CD14-positive monocyte (primary cell): ENCODE data around the gene CD81. TPM values are rescaled to one million over a fixed set of nuclear protein-coding genes. Genes with fewer than 3 reads are reported as not detected.

Source experiments
- DNase-seq, 3 donors: peaks; one replicate each; pipeline ENCODE4 v3.0.0-alpha.2; 2011 to 2022
- H2AFZ ChIP-seq: 2 replicates; pipeline ENCODE4 v1.6.0; 2012; ENCODE audit warnings: mild to moderate bottlenecking, low read depth, low read length, inconsistent platforms; ENCODE audit not compliant: insufficient read depth, poor library complexity, severe bottlenecking
- H3K27ac ChIP-seq, 2 donors: 1 replicate in 1 of 2; 2 replicates in 1 of 2; pipeline ENCODE4 v1.5.1; 2012 to 2013; ENCODE audit warnings: low read length in 2 of 2, control low read depth in 1 of 2, inconsistent platforms in 1 of 2, low read depth in 1 of 2, mild to moderate bottlenecking in 1 of 2
- H3K27me3 ChIP-seq, 2 donors: one replicate each; pipeline versions ENCODE4 v1.6.0 to v1.6.1; 2011 to 2013; ENCODE audit warnings: low read length in 2 of 2; ENCODE audit not compliant: control insufficient read depth in 2 of 2, insufficient read depth in 2 of 2
- H3K36me3 ChIP-seq, 2 donors: replicated peaks in 1 of 2; 1 replicate in 1 of 2; 2 replicates in 1 of 2; pipeline versions ENCODE4 v1.5.1 to v1.6.1; 2012 to 2013; ENCODE audit warnings: low read length in 2 of 2, control low read depth in 1 of 2, inconsistent platforms in 1 of 2, mild to moderate bottlenecking in 1 of 2; ENCODE audit not compliant: insufficient read depth in 2 of 2, control insufficient read depth in 1 of 2
- H3K4me1 ChIP-seq, 2 donors: 1 replicate in 1 of 2; 2 replicates in 1 of 2; pipeline versions ENCODE4 v1.5.1 to v1.6.1; 2012 to 2013; ENCODE audit warnings: low read length in 2 of 2, control low read depth in 1 of 2, inconsistent platforms in 1 of 2, mild to moderate bottlenecking in 1 of 2, moderate library complexity in 1 of 2; ENCODE audit not compliant: insufficient read depth in 2 of 2, control insufficient read depth in 1 of 2
- H3K4me2 ChIP-seq: replicated peaks from 2 replicates; pipeline ENCODE3; 2012; ENCODE audit warnings: low read length, moderate library complexity, mild to moderate bottlenecking; ENCODE audit not compliant: poor library complexity, severe bottlenecking; ENCODE audit errors: extremely low read depth
- H3K4me3 ChIP-seq, 3 experiments: fragments of 200-600 bp in 1 of 3; sonication (generic) in 1 of 3; replicated peaks in 1 of 3; 1 replicate in 2 of 3; 2 replicates in 1 of 3; pipeline ENCODE4 v1.5.1; 2011 to 2013; ENCODE audit warnings: low read length in 3 of 3, mild to moderate bottlenecking in 3 of 3, control low read depth in 2 of 3, low read depth in 2 of 3, inconsistent platforms in 1 of 3, moderate library complexity in 1 of 3
- H3K79me2 ChIP-seq: 2 replicates; pipeline ENCODE4 v1.6.0; 2012; ENCODE audit warnings: mild to moderate bottlenecking, control low read depth, inconsistent platforms, low read length, moderate library complexity; ENCODE audit not compliant: insufficient read depth
- H3K9ac ChIP-seq: 2 replicates; pipeline ENCODE4 v1.6.0; 2017; ENCODE audit warnings: low read length, mild to moderate bottlenecking; ENCODE audit not compliant: insufficient read depth, poor library complexity, severe bottlenecking
- H3K9me3 ChIP-seq, 2 donors: replicated peaks in 1 of 2; 1 replicate in 1 of 2; 2 replicates in 1 of 2; pipeline versions ENCODE4 v1.5.1 to v1.6.1; 2012 to 2013; ENCODE audit warnings: low read length in 2 of 2, control low read depth in 1 of 2; ENCODE audit not compliant: control insufficient read depth in 1 of 2, insufficient read depth in 1 of 2
- H4K20me1 ChIP-seq: 2 replicates; pipeline ENCODE4 v1.6.0; 2012; ENCODE audit warnings: mild to moderate bottlenecking, low read length, control low read depth, moderate library complexity; ENCODE audit not compliant: insufficient read depth
- H3K27ac Mint-ChIP-seq, 7 donors: one replicate each; pipeline ENCODE4 v1.8.0; 2020; ENCODE audit warnings: mild to moderate bottlenecking in 7 of 7, mixed read lengths in 7 of 7, moderate library complexity in 6 of 7, inconsistent platforms in 2 of 7
- H3K27me3 Mint-ChIP-seq, 3 donors: one replicate each; pipeline ENCODE4 v1.8.0; 2021 to 2022; ENCODE audit warnings: low read depth in 3 of 3, mild to moderate bottlenecking in 3 of 3, mixed read lengths in 3 of 3, moderate library complexity in 3 of 3, inconsistent platforms in 1 of 3
- H3K36me3 Mint-ChIP-seq, 2 donors: one replicate each; pipeline ENCODE4 v1.8.0; 2020; ENCODE audit warnings: mixed read lengths in 2 of 2, inconsistent platforms in 1 of 2, mild to moderate bottlenecking in 1 of 2
- H3K4me1 Mint-ChIP-seq: one replicate; pipeline ENCODE4 v1.8.0; 2020; ENCODE audit warnings: mild to moderate bottlenecking, mixed read lengths
- H3K4me3 Mint-ChIP-seq, 2 donors: one replicate each; pipeline ENCODE4 v1.8.0; 2020; ENCODE audit warnings: mild to moderate bottlenecking in 2 of 2, mixed read lengths in 2 of 2, moderate library complexity in 1 of 2
- H3K9me3 Mint-ChIP-seq, 7 donors: one replicate each; pipeline ENCODE4 v1.8.0; 2020 to 2022; ENCODE audit warnings: mixed read lengths in 7 of 7, mild to moderate bottlenecking in 6 of 7, moderate library complexity in 6 of 7, inconsistent platforms in 2 of 7
- CTCF ChIP-seq: fragments of 200-600 bp; IDR thresholded peaks from one replicate; pipeline ENCODE4 v1.8.0; 2022; ENCODE audit warnings: antibody characterized with exemption, mild to moderate bottlenecking
- WGBS: methylation state at CpG from one replicate; pipeline ENCODE4 v1.1.5; 2013; ENCODE audit warnings: missing lambda C conversion rate; ENCODE audit not compliant: insufficient coverage; 5-methylcytosine and 5-hydroxymethylcytosine counted together
- intact Hi-C, 2 donors: fragments of 100-400 bp; cut with micrococcal nuclease; formaldehyde crosslinking; loops; one replicate each; pipeline versions ENCODE4 v1.15.0 to v1.15.1; 2023
- polyA plus RNA-seq, 3 donors: library from polyadenylated mRNA; depleted of rRNA in 1 of 3; unstranded in 2 of 3; stranded (reverse) in 1 of 3; fragments of 300-500 nt in 2 of 3; fragments of >200 nt in 1 of 3; fragmentation: Illumina TruSeq in 2 of 3; gene quantifications; 1 replicate in 2 of 3; 2 replicates in 1 of 3; pipeline ENCODE4 v1.2.3, GENCODE V29; 2012 to 2021

Gene CD81
- polyA plus RNA-seq, 3 donors = 3.2 to 74.9 (median 12.3) TPM

DNA sequence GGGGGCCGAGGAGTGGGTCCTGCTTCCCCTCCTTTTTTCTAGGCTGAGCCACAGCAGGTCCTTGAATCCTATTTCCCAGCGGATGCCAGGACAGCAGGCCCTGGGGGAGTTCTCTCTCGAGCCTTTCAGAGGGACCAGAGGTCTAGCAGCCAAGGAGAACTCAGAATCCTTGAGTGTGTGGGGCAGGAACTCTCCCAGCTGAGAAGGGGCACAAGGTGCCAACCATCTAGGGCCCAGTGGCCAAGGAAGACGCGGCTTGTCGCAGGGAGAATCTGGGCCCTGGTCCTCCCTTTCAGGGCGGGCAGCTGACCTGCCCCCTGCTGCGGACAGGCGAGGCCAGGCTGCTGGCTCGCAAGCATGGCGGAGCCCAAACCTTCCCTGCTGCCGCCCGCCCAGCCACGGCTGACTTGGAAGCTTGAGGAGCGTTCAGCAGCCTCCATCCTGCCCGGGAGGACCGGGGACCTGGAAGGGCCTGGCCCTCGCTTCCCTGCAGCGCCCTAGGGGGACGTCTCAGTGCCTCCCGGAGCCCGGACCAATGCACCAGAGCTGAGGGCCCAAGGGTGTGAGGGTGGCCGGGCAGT, 22.5 kb downstream of the CD81 start:
- H4K20me1 ChIP-seq = peaks cover 15% of the 10 kb centered on the region
- peak overlapping the region; percentile 88 for H3K9ac ChIP-seq
- peak overlapping the region; percentile 78 for H2AFZ ChIP-seq
- H3K27ac Mint-ChIP-seq = peak overlapping the region; percentile 89 to 94 (median 92)
- H3K4me1 Mint-ChIP-seq = peaks cover 18% of the 10 kb centered on the region
- H3K36me3 Mint-ChIP-seq = peaks cover 16 to 34% of the 10 kb centered on the region in 2 donors
- peak overlapping the region; percentile 85 for H3K4me2 ChIP-seq
- H3K27me3 Mint-ChIP-seq = peaks cover 0 to 2% (median 0%) of the 10 kb centered on the region in 3 donors
- H3K27ac ChIP-seq = peak overlapping the region; percentile 94 to 95
- peaks cover 32% of the 10 kb centered on the region for H3K79me2 ChIP-seq
- H3K4me3 ChIP-seq = peak overlapping the region; percentile 70 to 92 (median 79)
- peak overlapping the region; percentile 84 to 88 for H3K4me3 Mint-ChIP-seq
- intact Hi-C loops = loop anchor here (1.0 to 5.0 kb wide), 2 partner anchors 97 to 132 kb away; partner anchors contain the start of gene TSPAN32 (in 1 of the 2)
- no peaks in the 10 kb centered on the region for H3K27me3 ChIP-seq
- peaks cover 21 to 26% of the 10 kb centered on the region in 2 donors for H3K4me1 ChIP-seq
- peak in 2 of 3 donors; percentile 6 to 24 for DNase-seq
- WGBS = 31% methylated on average over 23 of the region's 23 CpGs
- no peaks in the 10 kb centered on the region for H3K9me3 Mint-ChIP-seq
- TF ChIP-seq CTCF = no peak
- no peaks in the 10 kb centered on the region for H3K9me3 ChIP-seq
- peaks cover 22 to 23% of the 10 kb centered on the region in 2 donors for H3K36me3 ChIP-seq

GRCh38 chr11:2400069-2400761, 23.1 kb downstream of the CD81 start, which contains the start of gene TSSC4:
Gene TSSC4 (plus strand): TSS chr11:2400750. CDS start chr11:2402634, 1,884 bp downstream.
- H3K4me1 Mint-ChIP-seq = peaks cover 18% of the 10 kb centered on the region
- Histone ChIP-seq H3K27me3 (no peaks in the 10 kb centered on the region), H3K27ac (peak within 1 kb of the TSS; percentile 94 to 95), H3K79me2 (peaks cover 32% of the 10 kb centered on the region), H3K9me3 (no peaks in the 10 kb centered on the region), H4K20me1 (peaks cover 17% of the 10 kb centered on the region), H2AFZ (peak within 1 kb of the TSS; percentile 78), H3K4me1 (peaks cover 21 to 26% of the 10 kb centered on the region in 2 donors), H3K4me2 (peak within 1 kb of the TSS; percentile 92), H3K36me3 (peaks cover 22 to 23% of the 10 kb centered on the region in 2 donors), H3K9ac (peak within 1 kb of the TSS; percentile 90), H3K4me3 (peak within 1 kb of the TSS; percentile 88 to 98 (median 93))
- no peaks in the 10 kb centered on the region for H3K9me3 Mint-ChIP-seq
- WGBS = under 1% methylated on average over 64 of the region's 66 CpGs
- H3K27ac Mint-ChIP-seq = peak within 1 kb of the TSS; percentile 89 to 94 (median 92)
- peak within 1 kb of the TSS; percentile 84 to 91 for H3K4me3 Mint-ChIP-seq
- H3K36me3 Mint-ChIP-seq = peaks cover 17 to 34% of the 10 kb centered on the region in 2 donors
- TF ChIP-seq CTCF = peak; percentile 95
- DNase-seq = peak; percentile 100
- H3K27me3 Mint-ChIP-seq = peaks cover 0 to 2% (median 0%) of the 10 kb centered on the region in 3 donors
- intact Hi-C loops = loop anchor here (1.0 to 5.0 kb wide), 2 partner anchors 98 to 133 kb away; partner anchors contain the start of gene TSPAN32 (in 1 of the 2)
